ENCODE data around the gene SCIN.

Gene SCIN

GRCh38 chr7:12570168-12570533, 369 bp upstream of the SCIN start:
- Histone ChIP-seq H3K27me3 (ENCODE audit: control insufficient read depth, insufficient read depth, low read length) (peaks cover 46% of the 10 kb centered on the region), H3K36me3 (ENCODE audit: control insufficient read depth, low read depth, low read length) (no peaks in the 10 kb centered on the region), H3K27ac (ENCODE audit: low read length) (no peak overlapping the region), H3K9ac (ENCODE audit: low read length) (peak overlapping the region; percentile 7), H3K4me3 (ENCODE audit: low read length) (peak overlapping the region; percentile 72), H3K9me3 (ENCODE audit: control insufficient read depth, low read depth, low read length) (no peaks in the 10 kb centered on the region), H3K4me1 (ENCODE audit: control insufficient read depth, low read depth, low read length) (peaks cover 6% of the 10 kb centered on the region)

DNA sequence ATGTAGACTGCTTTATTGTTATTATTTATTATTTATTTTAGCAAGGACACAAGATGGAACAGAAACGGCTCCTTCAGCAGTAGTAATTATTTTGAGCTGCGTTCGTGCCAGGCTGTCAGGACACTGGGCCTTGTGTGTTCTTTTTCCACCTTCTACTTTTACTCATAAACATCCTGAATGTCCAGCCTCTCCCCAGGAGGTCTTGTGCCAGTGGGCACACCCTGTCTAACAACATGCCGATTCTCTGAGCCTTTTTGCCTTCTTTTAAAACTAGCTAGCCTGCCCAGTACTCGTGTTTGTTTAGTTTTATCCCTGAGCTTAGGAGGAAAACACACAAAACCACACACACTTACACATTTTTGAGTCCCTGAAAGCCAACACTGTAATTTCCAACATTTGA, 1.2 kb downstream of the SCIN start:
- Histone ChIP-seq H3K27ac (ENCODE audit: low read length) (no peak overlapping the region), H3K27me3 (ENCODE audit: control insufficient read depth, insufficient read depth, low read length) (peaks cover 46% of the 10 kb centered on the region), H3K36me3 (ENCODE audit: control insufficient read depth, low read depth, low read length) (no peaks in the 10 kb centered on the region), H3K9me3 (ENCODE audit: control insufficient read depth, low read depth, low read length) (no peaks in the 10 kb centered on the region), H3K4me3 (ENCODE audit: low read length) (no peak overlapping the region), H3K9ac (ENCODE audit: low read length) (no peak overlapping the region), H3K4me1 (ENCODE audit: control insufficient read depth, low read depth, low read length) (peaks cover 6% of the 10 kb centered on the region)

- no peak overlapping the region for H3K4me3 ChIP-seq (ENCODE audit: low read length)
- peaks cover 6% of the 10 kb centered on the region for H3K4me1 ChIP-seq (ENCODE audit: control insufficient read depth, low read depth, low read length)
- peaks cover 46% of the 10 kb centered on the region for H3K27me3 ChIP-seq (ENCODE audit: control insufficient read depth, insufficient read depth, low read length)
Measured at GRCh38 chr7:12572941-12573575, 2.5 kb downstream of the SCIN start.

DNA sequence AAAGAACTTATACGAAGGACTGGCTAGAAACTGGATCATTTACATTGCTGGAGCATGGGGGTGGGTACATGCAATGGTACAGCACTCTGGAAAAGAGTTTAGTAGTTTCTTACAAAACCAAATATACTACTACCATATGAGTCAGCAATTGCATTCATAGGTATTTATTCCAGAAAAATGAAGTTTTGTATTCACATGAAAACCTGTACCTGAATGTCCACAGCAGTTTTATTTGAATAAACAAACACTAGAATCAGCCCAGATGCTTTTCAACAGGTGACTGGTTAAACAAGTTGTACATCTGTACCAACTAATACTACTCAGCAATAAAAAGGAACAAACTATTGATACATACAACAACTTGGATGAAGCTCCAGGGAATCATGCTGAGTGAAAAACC, 3.4 kb downstream of the SCIN start:
- Histone ChIP-seq H3K4me3 (ENCODE audit: low read length) (no peak overlapping the region), H3K36me3 (ENCODE audit: control insufficient read depth, low read depth, low read length) (no peaks in the 10 kb centered on the region), H3K4me1 (ENCODE audit: control insufficient read depth, low read depth, low read length) (peaks cover 6% of the 10 kb centered on the region), H3K9ac (ENCODE audit: low read length) (no peak overlapping the region), H3K9me3 (ENCODE audit: control insufficient read depth, low read depth, low read length) (no peaks in the 10 kb centered on the region), H3K27ac (ENCODE audit: low read length) (no peak overlapping the region), H3K27me3 (ENCODE audit: control insufficient read depth, insufficient read depth, low read length) (peaks cover 42% of the 10 kb centered on the region)

More at GRCh38 chr7:12572941-12573575, 2.5 kb downstream of the SCIN start:
- H3K9ac ChIP-seq (ENCODE audit: low read length) = no peak overlapping the region
- H3K9me3 ChIP-seq (ENCODE audit: control insufficient read depth, low read depth, low read length) = no peaks in the 10 kb centered on the region
- no peaks in the 10 kb centered on the region for H3K36me3 ChIP-seq (ENCODE audit: control insufficient read depth, low read depth, low read length)
- H3K27ac ChIP-seq (ENCODE audit: low read length) = no peak overlapping the region

- Histone ChIP-seq H3K9me3 (ENCODE audit: control insufficient read depth, low read depth, low read length) (no peaks in the 10 kb centered on the region), H3K4me1 (ENCODE audit: control insufficient read depth, low read depth, low read length) (no peaks in the 10 kb centered on the region), H3K4me3 (ENCODE audit: low read length) (no peak overlapping the region), H3K27ac (ENCODE audit: low read length) (no peak overlapping the region), H3K27me3 (ENCODE audit: control insufficient read depth, insufficient read depth, low read length) (no peaks in the 10 kb centered on the region), H3K9ac (ENCODE audit: low read length) (no peak overlapping the region), H3K36me3 (ENCODE audit: control insufficient read depth, low read depth, low read length) (no peaks in the 10 kb centered on the region)
Measured at GRCh38 chr7:12578930-12579640, 8.6 kb downstream of the SCIN start.

DNA sequence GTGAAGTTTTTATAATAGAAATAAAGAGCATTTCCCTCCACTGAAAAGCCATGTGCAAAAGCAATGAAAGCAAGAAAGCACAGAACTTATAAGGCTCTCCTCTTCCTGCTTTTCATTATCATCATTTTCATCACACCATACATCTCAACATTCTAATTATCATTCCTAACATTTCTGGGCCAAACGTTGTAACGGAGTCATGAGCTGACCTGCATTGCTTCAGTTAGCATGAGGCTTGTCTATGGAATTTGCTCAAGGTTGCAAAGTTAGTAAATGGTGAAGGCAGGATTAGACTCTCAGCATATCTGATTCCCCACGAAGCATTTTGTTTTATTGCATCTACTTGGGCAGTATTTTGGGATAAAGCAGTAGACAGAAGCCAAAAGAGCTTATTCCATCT, 11.4 kb downstream of the SCIN start:
- H3K36me3 ChIP-seq (ENCODE audit: control insufficient read depth, low read depth, low read length) = no peaks in the 10 kb centered on the region
- no peak overlapping the region for H3K9ac ChIP-seq (ENCODE audit: low read length)
- H3K27me3 ChIP-seq (ENCODE audit: control insufficient read depth, insufficient read depth, low read length) = no peaks in the 10 kb centered on the region
- no peaks in the 10 kb centered on the region for H3K9me3 ChIP-seq (ENCODE audit: control insufficient read depth, low read depth, low read length)
- H3K4me3 ChIP-seq (ENCODE audit: low read length) = no peak overlapping the region
- H3K4me1 ChIP-seq (ENCODE audit: control insufficient read depth, low read depth, low read length) = no peaks in the 10 kb centered on the region
- H3K27ac ChIP-seq (ENCODE audit: low read length) = no peak overlapping the region

DNA sequence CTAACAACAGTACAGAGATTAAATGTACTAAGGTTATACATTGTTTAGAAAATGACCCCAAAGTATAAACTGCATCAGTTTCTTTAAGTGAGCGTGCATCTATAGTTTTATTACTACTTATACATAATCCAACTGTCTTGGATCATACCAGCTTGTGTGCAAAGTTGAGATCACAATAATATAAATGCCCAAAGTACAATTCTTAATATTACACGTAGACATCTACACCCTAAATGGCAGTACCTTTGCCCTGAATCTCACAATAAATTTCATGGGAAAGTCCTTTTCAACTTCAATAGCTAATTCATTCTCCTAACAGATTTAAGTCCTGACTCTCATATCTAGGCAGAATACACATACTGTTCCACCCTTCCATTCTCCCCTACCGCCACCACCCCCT, 11.8 kb downstream of the SCIN start:
- Histone ChIP-seq H3K4me3 (ENCODE audit: low read length) (no peak overlapping the region), H3K9ac (ENCODE audit: low read length) (no peak overlapping the region), H3K36me3 (ENCODE audit: control insufficient read depth, low read depth, low read length) (no peaks in the 10 kb centered on the region), H3K27me3 (ENCODE audit: control insufficient read depth, insufficient read depth, low read length) (no peaks in the 10 kb centered on the region), H3K9me3 (ENCODE audit: control insufficient read depth, low read depth, low read length) (no peaks in the 10 kb centered on the region), H3K4me1 (ENCODE audit: control insufficient read depth, low read depth, low read length) (no peaks in the 10 kb centered on the region), H3K27ac (ENCODE audit: low read length) (no peak overlapping the region)

DNA sequence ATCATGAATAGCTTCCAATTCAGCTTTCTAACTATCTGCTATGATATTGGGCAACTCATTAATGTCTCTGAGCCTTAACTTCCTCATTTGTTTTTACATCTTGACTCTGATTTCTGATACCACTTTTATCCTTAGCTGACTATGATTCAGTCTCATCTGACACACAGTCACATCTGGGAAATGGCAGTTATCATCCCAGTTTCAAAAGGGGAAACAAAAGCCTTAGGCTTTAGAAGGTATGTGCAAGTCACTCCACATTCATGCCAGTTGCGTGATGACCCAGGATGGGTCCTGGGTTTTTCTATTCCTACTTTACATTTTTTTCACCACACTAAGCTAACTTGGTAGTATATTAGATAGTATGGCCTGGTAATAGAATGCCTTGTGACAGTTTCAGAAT, 12.7 kb downstream of the SCIN start:
- no peaks in the 10 kb centered on the region for H3K4me1 ChIP-seq (ENCODE audit: control insufficient read depth, low read depth, low read length)
- H3K9me3 ChIP-seq (ENCODE audit: control insufficient read depth, low read depth, low read length) = no peaks in the 10 kb centered on the region
- no peaks in the 10 kb centered on the region for H3K27me3 ChIP-seq (ENCODE audit: control insufficient read depth, insufficient read depth, low read length)
- no peak overlapping the region for H3K27ac ChIP-seq (ENCODE audit: low read length)
- H3K4me3 ChIP-seq (ENCODE audit: low read length) = no peak overlapping the region
- H3K36me3 ChIP-seq (ENCODE audit: control insufficient read depth, low read depth, low read length) = no peaks in the 10 kb centered on the region
- H3K9ac ChIP-seq (ENCODE audit: low read length) = no peak overlapping the region

DNA sequence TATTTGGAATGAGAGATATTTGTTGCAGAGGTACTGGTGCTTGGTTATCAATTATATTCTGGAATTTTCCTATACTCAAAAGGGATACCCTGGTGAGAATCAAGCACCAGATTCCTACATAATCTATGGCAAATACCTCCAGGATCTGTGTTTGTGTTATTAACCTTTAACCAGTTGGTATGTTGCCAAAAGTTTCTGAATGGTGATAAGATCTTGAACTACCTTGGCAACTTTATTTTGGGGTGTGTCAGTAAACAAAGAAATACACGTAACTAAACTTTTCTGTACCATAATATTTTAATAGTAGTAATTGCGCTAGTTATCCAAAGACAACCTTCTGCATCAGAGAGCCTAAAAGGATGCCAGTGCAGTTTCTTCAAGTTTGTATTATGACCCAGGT, 13.4 kb downstream of the SCIN start:
- no peak overlapping the region for H3K9ac ChIP-seq (ENCODE audit: low read length)
- no peaks in the 10 kb centered on the region for H3K9me3 ChIP-seq (ENCODE audit: control insufficient read depth, low read depth, low read length)
- H3K27ac ChIP-seq (ENCODE audit: low read length) = no peak overlapping the region
- H3K4me3 ChIP-seq (ENCODE audit: low read length) = no peak overlapping the region
- no peaks in the 10 kb centered on the region for H3K27me3 ChIP-seq (ENCODE audit: control insufficient read depth, insufficient read depth, low read length)
- no peaks in the 10 kb centered on the region for H3K4me1 ChIP-seq (ENCODE audit: control insufficient read depth, low read depth, low read length)
- H3K36me3 ChIP-seq (ENCODE audit: control insufficient read depth, low read depth, low read length) = no peaks in the 10 kb centered on the region

DNA sequence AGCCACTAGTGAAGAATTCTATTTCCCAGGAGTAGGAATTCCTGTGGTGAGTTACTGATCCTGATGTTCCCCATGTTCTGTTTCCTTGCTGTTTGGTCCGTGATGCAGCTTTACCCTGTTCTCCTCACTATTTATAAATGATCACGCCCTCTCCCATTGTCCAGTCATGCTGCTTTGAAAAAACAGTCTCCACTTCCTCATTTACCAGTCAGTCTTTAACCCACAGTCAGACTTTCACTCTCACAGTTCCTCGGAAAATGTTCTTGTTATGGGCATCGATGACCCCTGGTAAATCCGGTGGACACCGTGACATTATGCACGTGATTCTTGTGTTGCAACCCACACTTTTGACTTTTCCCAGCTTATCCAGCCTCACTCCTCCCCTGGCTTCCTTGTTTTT, 14.4 kb downstream of the SCIN start:
- H3K9me3 ChIP-seq (ENCODE audit: control insufficient read depth, low read depth, low read length) = no peaks in the 10 kb centered on the region
- no peaks in the 10 kb centered on the region for H3K27me3 ChIP-seq (ENCODE audit: control insufficient read depth, insufficient read depth, low read length)
- no peak overlapping the region for H3K27ac ChIP-seq (ENCODE audit: low read length)

GRCh38 chr7:12586271-12586670, 15.8 kb downstream of the SCIN start:
- Histone ChIP-seq H3K9ac (ENCODE audit: low read length) (no peak overlapping the region), H3K27ac (ENCODE audit: low read length) (no peak overlapping the region), H3K4me3 (ENCODE audit: low read length) (no peak overlapping the region), H3K36me3 (ENCODE audit: control insufficient read depth, low read depth, low read length) (no peaks in the 10 kb centered on the region), H3K4me1 (ENCODE audit: control insufficient read depth, low read depth, low read length) (no peaks in the 10 kb centered on the region), H3K27me3 (ENCODE audit: control insufficient read depth, insufficient read depth, low read length) (no peaks in the 10 kb centered on the region), H3K9me3 (ENCODE audit: control insufficient read depth, low read depth, low read length) (no peaks in the 10 kb centered on the region)

More for the DNA sequence above, 14.4 kb downstream of the SCIN start:
- Histone ChIP-seq H3K9ac (ENCODE audit: low read length) (no peak overlapping the region), H3K36me3 (ENCODE audit: control insufficient read depth, low read depth, low read length) (no peaks in the 10 kb centered on the region), H3K4me1 (ENCODE audit: control insufficient read depth, low read depth, low read length) (no peaks in the 10 kb centered on the region), H3K4me3 (ENCODE audit: low read length) (no peak overlapping the region)

DNA sequence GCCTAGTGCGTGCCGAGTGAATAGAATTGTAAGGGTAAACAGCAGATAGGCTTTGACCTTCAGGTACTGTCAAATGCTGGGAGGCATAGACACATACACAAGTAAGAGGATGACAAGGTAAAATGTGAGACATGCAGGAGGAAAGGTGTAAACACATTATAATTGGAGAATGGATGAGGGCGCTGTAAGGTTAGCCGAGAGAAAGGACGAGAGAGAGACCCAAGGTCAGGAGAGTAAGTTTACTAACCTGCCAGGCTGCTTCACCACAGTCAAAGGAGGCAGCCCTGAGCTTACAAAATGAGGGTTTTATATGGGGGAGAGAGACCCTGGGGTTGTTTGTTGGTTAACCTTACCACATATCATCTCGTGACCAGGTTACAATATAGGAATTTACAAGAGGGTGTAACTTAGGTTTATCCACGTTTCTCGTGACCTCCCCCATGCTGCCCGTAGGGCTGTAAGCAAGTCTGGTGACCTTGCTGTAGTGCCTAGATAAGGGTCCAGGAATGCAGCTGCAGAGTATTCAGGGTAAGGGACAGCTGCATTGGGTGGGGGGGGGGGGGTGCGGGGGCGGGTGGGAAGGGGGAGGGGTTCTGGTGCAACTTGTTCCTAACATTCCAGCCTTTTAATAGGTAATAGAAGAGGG, 17.9 kb downstream of the SCIN start:
- Histone ChIP-seq H3K27me3 (ENCODE audit: control insufficient read depth, insufficient read depth, low read length) (no peaks in the 10 kb centered on the region), H3K4me3 (ENCODE audit: low read length) (no peak overlapping the region), H3K36me3 (ENCODE audit: control insufficient read depth, low read depth, low read length) (no peaks in the 10 kb centered on the region), H3K9me3 (ENCODE audit: control insufficient read depth, low read depth, low read length) (no peaks in the 10 kb centered on the region), H3K4me1 (ENCODE audit: control insufficient read depth, low read depth, low read length) (no peaks in the 10 kb centered on the region), H3K9ac (ENCODE audit: low read length) (no peak overlapping the region), H3K27ac (ENCODE audit: low read length) (no peak overlapping the region)
